Type B pancreatic cell (in vitro differentiated cells): Measurements from ENCODE around the gene DND1. TPM values are rescaled to one million over a fixed set of nuclear protein-coding genes. Genes with fewer than 3 reads are reported as not detected.
"Not testable (repeated sequence)": the region's sequence is repeated elsewhere in the genome, so short reads cannot be mapped to it uniquely, and the experiment has no call there.

Source experiments
- DNase-seq: peaks from one replicate; pipeline ENCODE4 v3.0.0; 2021; ENCODE audit warnings: mixed read lengths; ENCODE audit not compliant: unreplicated experiment; ENCODE audit errors: extremely low spot score
- H3K27ac Mint-ChIP-seq: 2 replicates; pipeline ENCODE4 v1.8.0; 2021; ENCODE audit warnings: mild to moderate bottlenecking, mixed read lengths
- H3K27me3 Mint-ChIP-seq: 2 replicates; pipeline ENCODE4 v1.8.0; 2021; ENCODE audit warnings: mixed read lengths
- H3K36me3 Mint-ChIP-seq: 2 replicates; pipeline ENCODE4 v1.8.0; 2021; ENCODE audit warnings: mixed read lengths
- H3K4me1 Mint-ChIP-seq: one replicate; pipeline ENCODE4 v1.8.0; 2021; ENCODE audit warnings: mixed read lengths; ENCODE audit not compliant: unreplicated experiment
- H3K4me3 Mint-ChIP-seq: 2 replicates; pipeline ENCODE4 v1.8.0; 2021; ENCODE audit warnings: mild to moderate bottlenecking, mixed read lengths
- H3K9me3 Mint-ChIP-seq: 2 replicates; pipeline ENCODE4 v1.8.0; 2021; ENCODE audit warnings: mixed read lengths
- total RNA-seq: library from RNA; stranded (reverse); gene quantifications from 2 replicates; pipeline ENCODE4 v1.2.1, GENCODE V29; 2021; ENCODE audit warnings: low replicate concordance
- TF ChIP-seq, protein P1 (sequence below): fragments of 200-600 bp; sonication (generic); conservative IDR thresholded peaks from 2 replicates; pipeline ENCODE4 v1.5.0; 2021; ENCODE audit warnings: antibody characterized with exemption, mild to moderate bottlenecking

The DND1 gene
- total RNA-seq, 1 donor from 2014 or later: 2.6 TPM

DNA sequence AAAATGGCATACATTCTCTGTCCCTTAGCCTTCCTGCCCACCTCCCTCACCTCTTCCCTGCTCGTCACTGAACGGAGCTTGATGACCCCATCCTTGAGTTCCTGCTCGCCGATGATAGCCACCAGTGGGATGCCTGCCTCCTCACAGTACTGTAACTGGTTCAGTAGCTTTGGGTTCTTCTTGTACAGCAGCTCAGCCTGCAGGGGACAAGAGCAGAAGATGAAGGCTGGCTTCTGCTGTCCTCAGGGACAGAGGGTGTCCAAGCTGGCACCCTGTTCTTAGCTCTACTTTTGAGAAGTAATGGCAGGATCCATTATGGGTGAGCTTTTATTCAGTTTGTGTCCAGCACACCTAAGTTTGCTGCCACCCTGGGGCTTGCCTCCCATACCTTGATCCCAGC is 1.3 kb upstream of the DND1 start:
- DNase-seq: no peak
- Mint-ChIP-seq H3K27me3 (no peaks in the 10 kb centered on the region), H3K4me1 (no peaks in the 10 kb centered on the region), H3K27ac (no peak overlapping the region), H3K4me3 (no peak overlapping the region), H3K9me3 (no peaks in the 10 kb centered on the region), H3K36me3 (peaks cover 11% of the 10 kb centered on the region)
- TF ChIP-seq, protein P1, sequence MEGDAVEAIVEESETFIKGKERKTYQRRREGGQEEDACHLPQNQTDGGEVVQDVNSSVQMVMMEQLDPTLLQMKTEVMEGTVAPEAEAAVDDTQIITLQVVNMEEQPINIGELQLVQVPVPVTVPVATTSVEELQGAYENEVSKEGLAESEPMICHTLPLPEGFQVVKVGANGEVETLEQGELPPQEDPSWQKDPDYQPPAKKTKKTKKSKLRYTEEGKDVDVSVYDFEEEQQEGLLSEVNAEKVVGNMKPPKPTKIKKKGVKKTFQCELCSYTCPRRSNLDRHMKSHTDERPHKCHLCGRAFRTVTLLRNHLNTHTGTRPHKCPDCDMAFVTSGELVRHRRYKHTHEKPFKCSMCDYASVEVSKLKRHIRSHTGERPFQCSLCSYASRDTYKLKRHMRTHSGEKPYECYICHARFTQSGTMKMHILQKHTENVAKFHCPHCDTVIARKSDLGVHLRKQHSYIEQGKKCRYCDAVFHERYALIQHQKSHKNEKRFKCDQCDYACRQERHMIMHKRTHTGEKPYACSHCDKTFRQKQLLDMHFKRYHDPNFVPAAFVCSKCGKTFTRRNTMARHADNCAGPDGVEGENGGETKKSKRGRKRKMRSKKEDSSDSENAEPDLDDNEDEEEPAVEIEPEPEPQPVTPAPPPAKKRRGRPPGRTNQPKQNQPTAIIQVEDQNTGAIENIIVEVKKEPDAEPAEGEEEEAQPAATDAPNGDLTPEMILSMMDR: no peak

DNA sequence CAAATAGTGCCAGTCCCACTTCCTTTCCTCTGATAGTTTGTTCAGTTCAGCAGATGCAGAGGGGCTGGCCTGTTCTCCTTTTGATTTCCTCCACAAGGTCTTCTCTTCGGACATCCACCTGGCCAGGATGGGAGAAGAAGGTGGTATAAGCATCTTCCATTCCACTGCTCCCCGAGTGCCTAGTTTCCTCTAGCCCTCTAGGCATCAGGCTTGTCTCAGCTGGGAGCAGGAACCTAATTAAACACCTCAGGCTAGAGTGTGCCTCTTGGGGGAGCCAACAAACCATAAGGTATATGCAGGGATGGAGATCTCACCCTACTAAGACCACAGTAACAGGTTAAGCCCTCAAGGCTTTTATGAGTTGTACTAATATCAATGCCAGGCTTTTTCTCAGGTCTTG is 835 bp upstream of the DND1 start:
- Mint-ChIP-seq H3K4me3 (no peak overlapping the region), H3K27ac (no peak overlapping the region), H3K36me3 (peaks cover 11% of the 10 kb centered on the region), H3K4me1 (no peaks in the 10 kb centered on the region), H3K9me3 (no peaks in the 10 kb centered on the region), H3K27me3 (no peaks in the 10 kb centered on the region)
- no peak for DNase-seq
- TF ChIP-seq, protein P1: no peak

DNA sequence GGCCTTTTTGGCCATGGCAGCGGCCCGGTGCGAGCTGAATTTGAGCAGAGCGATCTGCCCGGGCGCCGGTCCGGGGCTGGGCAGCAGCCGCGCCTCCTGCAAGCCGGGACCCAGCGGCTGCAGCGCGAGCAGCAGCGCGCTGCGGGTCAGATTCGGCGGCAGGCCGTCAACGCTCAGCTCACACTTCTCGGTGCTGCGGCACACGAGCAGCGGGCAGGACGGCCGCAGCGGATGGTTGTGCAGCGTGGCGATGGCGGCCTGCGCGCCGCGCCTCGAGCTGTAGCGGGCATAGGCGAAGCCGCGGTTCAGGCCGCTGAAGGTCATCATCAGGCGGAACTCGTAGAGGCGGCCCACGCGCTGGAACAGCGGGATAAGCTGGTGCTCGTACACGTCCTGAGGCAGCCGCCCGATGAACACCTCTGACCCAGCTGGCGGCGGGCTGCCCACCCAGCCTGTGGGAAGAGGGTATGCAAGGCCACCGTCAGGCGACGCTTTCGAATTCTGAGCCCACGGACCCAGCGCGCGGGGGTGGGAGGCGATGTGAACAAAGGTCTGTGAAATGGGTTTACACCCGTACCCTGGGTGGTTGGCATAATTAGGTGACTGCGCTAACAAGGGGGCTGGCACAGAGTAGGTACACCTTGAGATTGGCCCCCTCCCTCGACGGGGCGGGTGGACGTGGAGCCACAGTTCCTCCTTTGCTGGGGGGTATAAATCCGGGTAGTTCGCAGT is 755 bp downstream of the DND1 start:
- H3K27me3 Mint-ChIP-seq: no peaks in the 10 kb centered on the region
- DNase-seq: no peak
- no peaks in the 10 kb centered on the region for H3K4me1 Mint-ChIP-seq
- no peaks in the 10 kb centered on the region for H3K9me3 Mint-ChIP-seq
- no peak overlapping the region for H3K27ac Mint-ChIP-seq
- TF ChIP-seq, protein P1: no peak
- peaks cover 13% of the 10 kb centered on the region for H3K36me3 Mint-ChIP-seq
- no peak overlapping the region for H3K4me3 Mint-ChIP-seq

DNA sequence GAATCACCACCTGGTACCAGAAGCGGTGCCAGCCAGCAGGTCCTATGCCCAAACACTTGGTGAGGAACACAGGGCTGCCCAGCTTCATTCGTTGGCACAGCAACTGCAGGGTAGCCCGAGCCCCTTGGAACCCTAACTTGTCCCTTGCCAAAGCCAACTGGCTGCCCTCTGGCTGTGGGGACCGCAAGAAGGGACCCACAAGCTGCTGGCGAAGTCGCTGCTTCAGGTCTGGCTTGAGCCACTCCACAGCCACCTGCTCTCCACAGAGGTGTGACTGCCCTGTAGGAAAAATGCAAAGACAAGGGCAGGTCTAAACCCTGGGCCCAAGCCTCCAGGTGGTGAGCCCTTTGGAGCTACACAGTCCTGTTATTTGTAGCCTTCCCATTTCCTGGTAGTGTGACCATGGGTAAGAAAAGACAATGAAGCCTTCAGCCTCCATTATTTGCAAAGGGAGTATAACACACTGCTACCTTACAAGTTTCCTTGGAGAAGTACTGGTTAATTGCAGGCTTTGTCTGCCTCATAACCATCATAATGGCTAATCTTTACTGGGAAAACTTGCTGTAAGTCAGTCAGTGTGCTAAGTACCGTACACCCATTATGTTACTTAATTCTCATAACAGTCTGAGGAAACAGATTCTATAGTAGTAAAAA is 1.8 kb downstream of the DND1 start:
- H3K4me1 Mint-ChIP-seq: peaks cover 8% of the 10 kb centered on the region
- no peak overlapping the region for H3K4me3 Mint-ChIP-seq
- no peaks in the 10 kb centered on the region for H3K27me3 Mint-ChIP-seq
- TF ChIP-seq, protein P1: no peak
- H3K27ac Mint-ChIP-seq: no peak overlapping the region
- H3K9me3 Mint-ChIP-seq: no peaks in the 10 kb centered on the region
- H3K36me3 Mint-ChIP-seq: peaks cover 20% of the 10 kb centered on the region
- DNase-seq: no peak

DNA sequence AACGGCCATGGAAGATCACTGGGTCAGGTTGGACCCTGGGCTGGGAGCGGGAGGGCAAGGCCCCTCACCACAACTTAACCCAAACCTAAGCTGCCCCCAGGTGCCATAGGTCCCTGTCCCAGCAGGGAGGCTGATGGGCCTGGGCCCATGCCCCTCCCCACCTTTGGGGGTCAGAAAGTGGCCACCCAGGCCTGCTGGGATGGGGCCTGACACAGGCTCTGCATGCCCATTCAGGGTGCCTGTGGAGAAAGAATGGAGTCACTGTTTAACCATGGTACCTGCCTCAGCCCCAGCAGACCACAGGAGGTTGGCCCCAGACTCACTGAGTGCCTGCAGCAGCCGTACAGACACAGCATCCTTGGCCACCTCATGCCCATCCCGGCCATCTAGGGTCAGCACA is 2.3 kb downstream of the DND1 start:
- Mint-ChIP-seq H3K36me3 (peaks cover 23% of the 10 kb centered on the region), H3K4me1 (peaks cover 12% of the 10 kb centered on the region)
- H3K27ac Mint-ChIP-seq, DNase-seq, H3K9me3 Mint-ChIP-seq, H3K27me3 Mint-ChIP-seq, H3K4me3 Mint-ChIP-seq: not testable (repeated sequence)

DNA sequence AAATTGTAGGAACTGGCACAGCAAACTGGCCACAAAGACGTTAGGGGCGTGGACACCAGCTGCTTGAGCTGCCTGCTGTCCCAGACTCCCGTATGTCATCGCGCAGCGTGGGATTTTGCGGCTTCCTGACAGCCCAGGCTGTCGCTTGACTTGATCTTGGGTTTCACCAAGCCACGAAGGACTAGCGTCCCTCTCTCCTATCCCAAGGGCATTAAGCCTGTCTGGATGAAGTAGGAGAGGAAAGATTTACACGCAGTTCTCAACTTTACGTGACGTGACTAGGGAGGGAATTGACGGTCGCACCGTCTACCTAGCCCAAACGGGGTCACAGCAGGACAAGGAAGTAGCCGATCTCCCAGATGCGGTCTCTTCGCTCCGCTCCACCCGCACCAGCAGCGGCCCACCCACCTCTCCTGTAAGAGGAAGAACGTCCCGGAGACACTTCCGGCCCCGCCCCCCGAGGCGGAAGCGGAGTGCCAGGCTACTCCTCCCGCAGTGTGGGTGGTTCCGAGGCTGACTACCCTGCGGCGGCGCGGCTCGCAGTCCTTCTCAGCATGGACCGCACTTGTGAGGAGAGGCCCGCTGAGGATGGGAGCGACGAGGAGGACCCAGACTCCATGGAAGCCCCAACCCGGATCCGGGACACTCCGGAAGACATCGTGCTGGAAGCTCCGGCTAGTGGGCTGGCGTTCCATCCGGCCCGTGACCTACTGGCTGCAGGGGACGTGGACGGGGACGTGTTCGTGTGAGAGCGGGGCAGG is 8.8 kb downstream of the DND1 start, which contains the start of gene WDR55:
TSS of gene WDR55 (plus strand) at position 546 of the 761 bp plus-strand sequence. CDS start at position 555, 9 bp downstream.
- peak; percentile 96 for DNase-seq
- TF ChIP-seq, protein P1: no peak
- H3K9me3 Mint-ChIP-seq: no peaks in the 10 kb centered on the region
- peak within 1 kb of the TSS; percentile 100 for H3K27ac Mint-ChIP-seq
- peak within 1 kb of the TSS; percentile 99 for H3K4me3 Mint-ChIP-seq
- H3K4me1 Mint-ChIP-seq: peaks cover 22% of the 10 kb centered on the region
- H3K27me3 Mint-ChIP-seq: no peaks in the 10 kb centered on the region
- H3K36me3 Mint-ChIP-seq: peaks cover 38% of the 10 kb centered on the region
